Activated CD4-positive, alpha-beta T cell treated with anti-CD3 and anti-CD28 coated beads, Interleukin-2, Interleukin-4, amounts not matched to agents 100 ng/mL and 50 ng/mL, durations not matched to agents 16 hours and 8 hours (primary cell): ENCODE results near the gene RHCG.

Experiments
- DNase-seq: peaks from one replicate; pipeline ENCODE4 v3.0.0-alpha.2; 2020; ENCODE audit warnings: low spot score

The RHCG gene

DNA sequence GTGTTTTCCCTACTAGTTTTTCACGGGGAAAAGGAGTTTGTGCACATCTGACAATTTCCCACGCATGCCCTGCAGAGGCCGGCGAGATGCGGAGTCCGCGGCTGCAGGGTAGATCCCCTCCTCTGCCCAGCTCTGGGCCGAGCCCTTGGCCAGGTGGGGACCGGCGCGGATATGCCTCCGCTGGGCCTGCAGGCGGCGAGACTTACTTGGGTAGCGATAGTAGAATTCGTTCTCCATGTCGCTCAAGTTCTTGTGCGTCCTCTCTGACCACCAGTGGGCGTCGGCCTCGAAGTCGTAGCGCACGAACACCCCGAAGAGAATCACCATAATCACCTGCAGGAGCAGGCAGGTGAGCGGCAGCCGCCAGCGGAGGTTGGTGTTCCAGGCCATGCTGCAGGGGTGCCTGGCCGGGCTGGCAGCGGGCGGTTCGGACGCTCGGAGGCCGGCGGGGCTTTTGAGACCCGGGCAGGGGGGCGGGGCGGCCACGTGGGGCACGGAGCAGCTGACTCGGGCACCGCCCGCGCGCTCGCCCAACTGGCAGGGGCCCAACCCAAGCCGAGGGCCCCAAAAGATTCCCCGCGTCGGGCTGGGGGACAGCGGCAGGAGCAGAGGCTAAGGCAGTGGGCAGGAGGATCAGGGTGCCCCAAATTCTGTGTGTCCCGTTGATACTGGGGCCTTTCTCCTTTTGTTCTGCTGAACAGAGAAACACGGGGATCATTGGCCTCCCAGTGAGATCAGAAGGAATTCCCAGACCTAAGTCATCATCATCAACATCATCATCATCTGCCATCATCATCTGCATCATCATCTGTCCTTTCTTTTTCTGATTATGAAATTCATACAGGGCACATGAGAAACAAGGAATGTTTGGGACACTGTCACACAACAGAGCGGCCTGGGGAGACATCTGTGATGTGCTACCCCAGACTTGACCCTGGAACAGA is at the start of gene RHCG:
RHCG (minus strand) TSS at position 429 of the 944 bp plus-strand sequence; CDS start at position 390, 39 bp downstream.
- no peak for DNase-seq

DNA sequence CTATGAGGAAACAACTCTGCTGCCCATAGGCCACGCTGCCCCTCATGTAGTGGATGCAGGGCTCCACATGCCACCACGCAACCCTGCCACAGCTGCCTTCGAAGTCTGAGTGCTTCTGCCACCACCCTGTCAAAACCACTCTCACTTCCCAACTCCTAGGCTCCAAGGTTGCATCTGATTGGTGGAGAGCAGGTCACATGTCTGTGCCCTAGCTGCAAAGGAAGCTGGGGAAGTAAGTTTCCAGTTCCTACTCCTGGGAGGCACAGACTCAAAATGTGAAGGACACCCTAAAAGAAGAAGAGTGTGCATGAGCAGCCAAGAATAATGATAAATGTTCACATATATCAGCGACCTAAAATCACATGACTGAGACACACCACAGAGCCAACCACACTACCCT is 47.0 kb upstream of the RHCG start:
- no peak for DNase-seq

DNA sequence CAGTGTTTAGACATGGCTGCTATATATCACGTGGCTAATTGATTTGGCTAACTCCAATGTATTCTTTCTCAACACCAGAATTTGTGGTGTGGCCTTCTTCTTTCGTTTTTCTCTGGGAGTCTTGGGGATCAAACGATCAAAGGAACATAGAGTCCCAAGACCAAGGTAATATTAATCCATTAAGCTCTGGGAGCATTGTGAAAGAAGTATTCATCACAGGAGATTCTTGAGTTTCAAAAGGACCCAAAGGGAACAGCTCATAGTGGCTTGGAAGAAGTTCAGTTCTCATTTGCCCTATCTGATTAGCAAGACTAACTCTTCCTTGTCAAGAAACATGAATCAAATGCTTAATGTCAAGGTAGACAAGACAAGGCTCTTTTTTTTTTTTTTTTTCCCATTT is 46.0 kb upstream of the RHCG start:
- no peak for DNase-seq

DNA sequence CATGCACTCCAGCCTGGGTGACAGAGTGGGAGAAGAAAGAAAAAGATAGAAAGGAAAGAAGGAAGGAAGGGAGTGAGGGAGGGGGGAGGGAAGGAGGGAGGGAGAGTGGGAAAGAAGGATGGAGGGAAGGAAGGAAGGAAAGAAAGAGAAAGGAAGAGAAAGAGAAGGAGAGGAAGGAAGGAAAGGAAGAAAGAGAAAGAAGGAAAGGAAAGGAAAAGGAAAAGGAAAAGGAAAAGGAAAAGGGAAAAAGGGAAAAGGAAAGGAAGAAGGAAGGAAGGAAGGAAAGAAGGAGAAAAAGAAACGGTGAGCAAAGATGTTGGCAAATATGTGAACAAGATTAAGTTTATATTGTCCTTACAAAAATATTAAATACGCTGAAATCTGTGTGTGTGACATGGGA is 42.6 kb upstream of the RHCG start:
- no peak for DNase-seq

DNA sequence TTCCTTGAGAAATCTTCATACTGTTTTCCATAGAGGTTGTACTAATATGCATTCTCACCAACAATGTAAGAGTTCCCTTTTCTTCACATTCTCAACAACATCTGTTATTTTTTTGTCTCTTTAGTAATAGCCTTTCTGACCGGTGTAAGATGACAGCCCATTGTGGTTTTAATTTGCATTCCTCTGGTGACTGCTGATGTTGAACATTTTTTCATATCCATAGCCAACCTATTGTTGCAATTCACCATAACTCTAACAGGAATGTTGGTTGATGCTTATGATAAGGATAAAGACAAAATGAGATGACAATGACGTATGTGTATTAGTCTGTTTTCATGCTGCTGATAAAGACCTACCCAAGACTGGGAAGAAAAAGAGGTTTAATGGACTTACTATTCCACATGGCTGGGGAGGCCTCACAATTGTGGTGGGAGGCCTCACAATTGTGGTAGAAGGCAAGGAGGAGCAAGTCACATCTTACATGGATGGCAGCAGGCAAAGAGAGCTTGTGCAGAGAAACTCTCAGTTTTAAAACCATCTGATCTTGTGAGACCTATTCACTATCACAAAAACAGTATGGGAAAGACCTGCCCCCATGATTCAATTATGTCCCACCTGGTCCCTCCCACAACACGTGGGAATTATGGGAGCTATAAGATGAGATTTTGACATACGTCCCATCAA is 37.6 kb upstream of the RHCG start:
- no peak for DNase-seq

DNA sequence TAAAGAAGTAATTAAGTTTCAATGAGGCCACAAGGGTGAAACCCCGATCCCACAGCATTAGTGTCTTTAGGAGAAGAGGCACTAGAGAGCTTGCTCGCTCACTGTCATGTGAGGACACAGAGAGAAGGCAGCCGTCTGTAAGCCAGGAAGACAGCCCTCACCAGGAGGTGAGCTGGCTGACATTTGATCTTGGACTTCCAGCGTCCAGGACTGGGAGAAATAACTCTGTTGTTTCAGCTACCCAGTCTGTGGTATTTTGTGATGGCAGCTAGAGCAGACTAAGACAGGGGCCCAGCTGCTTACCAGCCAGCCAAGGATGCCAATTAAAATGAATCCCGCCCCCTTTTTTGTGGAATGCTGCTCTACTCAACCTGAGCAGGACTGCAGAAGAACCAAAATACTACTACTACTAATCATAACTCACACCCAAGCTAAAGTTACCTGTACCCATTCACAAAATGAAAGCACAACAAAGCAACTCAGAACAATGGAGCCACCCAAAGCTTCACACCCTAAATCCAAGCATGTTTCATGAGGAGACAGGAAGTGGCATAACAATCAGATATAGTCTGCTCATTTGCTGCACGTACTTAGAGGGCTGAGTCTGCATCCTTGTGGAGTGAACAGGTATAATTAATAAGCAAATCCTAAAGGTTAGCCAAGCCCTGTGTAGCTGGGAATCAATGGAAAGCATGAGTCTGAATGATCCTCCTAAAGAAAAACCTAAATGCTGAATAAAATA is 35.6 kb upstream of the RHCG start:
- no peak for DNase-seq

DNA sequence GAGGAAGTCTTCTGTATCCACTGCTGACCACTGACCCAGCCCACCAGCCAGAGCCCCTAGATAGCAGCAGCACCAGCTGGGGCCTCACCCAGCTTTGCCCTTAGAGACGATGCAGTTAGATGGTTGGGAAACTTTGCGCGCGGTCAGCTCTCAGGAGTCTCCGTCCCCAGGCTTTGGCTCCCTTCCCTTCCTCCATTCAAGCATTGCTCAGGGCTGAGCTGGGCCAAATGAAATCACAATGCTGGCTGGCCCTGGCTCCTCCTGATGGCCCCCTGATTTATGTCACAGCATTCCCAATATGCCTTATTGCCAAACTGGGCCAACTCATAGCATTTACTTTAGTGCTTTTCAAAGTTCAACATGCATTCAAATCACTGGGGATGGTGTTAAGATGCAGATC is 34.6 kb upstream of the RHCG start:
- DNase-seq: no peak

DNA sequence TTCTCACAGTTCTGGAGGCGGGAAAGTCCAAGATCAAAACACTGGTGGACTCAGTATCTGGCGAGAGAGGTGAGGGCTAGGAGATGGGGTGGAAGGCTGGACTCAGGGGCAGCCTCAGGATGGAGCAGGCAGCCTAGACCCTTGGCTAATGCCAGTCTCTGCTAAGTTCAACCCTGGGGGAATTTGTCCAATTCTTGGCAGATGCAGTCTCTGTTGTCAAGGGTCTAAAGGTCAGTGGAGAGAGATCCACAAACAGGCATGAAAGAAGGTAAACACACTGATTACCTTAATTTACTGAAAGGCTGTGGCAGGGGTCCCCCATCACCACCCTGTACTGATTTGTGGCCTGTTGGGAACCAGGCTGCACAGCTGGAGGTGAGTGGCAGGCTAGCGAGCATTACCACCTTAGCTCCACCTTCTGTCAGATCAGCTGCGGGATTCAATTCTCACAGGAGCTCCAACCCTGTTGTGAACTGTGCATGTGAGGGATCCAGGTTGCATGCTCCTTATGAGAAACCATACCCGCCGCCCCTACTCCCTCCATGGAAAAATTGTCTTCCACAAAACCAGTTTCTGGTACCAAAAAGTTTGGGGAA is 32.5 kb upstream of the RHCG start:
- DNase-seq: no peak

DNA sequence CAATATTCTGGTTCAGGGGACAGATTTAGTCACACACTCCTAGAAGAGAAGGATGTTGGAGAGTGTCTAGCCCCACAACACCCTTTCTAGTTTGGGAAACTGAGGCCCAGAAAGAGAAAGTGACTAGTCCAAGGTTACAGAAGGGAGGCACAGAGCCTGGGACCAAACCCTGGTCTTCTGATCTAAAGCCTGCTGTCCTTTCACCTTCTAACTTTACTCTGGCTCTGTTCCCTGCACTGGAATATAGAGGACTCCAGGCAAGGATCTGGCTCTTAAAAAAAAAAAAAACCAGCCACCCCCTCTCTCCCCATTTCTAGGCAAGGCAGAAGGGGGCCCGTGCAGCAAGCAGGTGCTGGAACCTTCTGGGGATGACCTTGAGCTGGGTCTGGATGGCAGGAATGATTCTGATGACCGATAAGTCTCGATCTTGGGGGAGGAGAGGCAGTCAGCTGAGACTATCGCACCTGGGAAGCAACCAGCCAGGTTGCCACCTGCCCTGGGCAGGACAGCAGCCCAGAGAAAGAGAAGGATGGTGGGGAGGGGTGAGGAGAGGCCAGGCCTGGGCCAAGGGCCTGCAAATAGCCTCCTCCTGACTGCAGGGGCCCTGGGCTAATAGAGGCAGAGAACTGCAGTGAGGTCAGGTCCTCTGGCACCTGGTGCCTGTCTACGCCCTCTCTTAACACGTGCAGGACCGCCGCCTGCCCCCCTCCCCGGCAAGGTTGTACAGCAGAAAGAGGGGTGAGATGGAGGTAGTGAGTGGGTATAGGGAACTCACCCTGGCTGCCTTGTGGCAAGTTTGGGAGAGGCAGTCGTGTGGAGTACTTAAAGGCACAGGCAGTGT is 30.4 kb upstream of the RHCG start:
- no peak for DNase-seq

DNA sequence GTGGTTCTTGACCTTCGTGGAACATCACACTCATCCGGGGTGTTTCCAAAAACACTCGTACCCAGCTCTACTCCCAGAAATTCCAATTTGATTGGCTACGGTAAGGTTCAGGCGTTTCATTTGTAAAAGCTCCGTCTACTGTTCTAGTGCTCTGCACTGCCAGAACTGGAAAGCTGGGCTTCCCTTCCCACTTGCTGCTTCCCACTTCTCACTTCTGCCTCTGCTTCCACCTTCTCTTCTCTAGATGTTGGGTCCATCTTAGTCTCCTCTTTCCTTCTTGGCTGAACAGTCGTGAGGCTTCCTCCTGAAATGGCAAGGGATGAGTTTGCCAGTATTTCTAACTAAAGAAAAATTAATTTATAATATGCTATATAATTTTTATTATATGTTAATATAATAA is 29.8 kb upstream of the RHCG start:
- no peak for DNase-seq

DNA sequence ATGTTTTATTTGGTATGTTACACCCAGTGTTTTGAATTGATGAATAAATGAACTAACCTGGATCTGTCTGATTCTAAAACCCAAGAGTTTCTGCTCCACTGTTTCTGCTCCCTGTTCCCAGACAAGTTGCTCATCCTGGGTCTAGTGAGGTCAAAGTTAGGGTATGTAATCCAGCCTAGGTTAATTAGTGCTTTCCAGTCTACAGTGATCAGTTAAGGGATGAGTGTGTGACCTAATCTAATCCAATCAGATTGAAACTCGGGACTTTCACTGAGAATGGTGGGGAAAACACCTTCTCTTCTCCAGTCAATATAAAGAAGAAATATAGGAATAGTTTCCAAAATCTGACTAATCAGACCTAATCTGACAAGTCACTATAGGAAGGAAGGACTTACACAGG is 27.8 kb upstream of the RHCG start:
- DNase-seq: no peak

DNA sequence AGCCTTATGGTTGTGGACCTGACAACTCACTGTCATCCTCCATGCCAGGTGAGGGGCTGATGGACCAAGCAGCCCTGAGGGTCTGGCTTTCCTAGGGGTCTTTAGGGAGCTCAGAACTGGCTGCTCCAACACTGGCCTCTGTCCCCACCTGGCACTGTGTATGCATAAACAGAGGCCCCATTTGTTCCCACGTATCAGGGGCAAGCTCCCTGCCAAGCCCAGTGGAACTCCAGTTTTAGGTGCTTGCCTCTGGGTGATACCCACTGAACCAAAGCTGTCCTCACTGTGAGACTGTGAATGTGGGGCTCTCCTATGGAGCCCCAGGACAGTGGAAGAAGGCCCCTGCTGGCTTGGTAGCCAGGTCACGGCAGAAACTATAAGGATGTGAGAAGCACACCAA is 26.7 kb upstream of the RHCG start:
- DNase-seq: no peak

DNA sequence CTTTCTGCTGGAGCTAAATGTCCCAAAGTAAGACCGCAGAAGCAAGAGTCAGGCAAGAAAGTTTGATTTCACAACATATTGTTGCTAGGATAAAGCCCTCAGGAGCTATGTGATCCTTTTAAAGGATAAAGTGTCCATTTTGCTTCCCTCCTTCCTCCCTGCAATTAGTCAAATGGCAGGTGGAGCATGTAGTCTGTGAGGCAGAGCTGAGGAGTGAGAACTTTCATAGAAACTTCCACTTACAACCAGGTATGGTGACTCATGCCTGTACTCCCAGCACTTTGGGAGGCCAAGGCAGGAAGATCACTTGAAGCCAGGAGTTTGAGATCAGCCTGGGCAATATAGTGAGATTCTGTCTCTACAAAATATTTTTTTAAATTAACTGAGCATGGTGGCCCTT is 25.2 kb upstream of the RHCG start:
- no peak for DNase-seq

DNA sequence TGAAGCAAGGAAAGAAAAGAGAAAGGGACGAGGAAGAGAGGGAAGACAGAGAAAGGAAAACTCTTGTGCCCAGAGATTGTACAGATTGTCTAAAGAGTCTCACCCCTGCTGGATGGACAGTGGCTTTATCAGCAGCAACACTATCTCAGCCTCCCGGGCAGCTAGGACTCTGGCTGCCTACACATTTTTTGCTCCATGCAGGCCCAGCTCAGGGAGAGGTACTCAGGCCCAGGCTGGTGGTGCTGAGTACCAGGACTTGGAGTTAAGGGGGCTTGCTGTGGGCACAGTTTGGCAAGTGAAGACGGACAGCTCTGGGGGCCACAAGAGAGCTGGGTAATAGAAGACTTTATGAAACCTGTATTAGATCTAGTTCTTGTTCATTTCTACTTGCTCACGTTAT is 19.1 kb upstream of the RHCG start:
- DNase-seq: no peak

DNA sequence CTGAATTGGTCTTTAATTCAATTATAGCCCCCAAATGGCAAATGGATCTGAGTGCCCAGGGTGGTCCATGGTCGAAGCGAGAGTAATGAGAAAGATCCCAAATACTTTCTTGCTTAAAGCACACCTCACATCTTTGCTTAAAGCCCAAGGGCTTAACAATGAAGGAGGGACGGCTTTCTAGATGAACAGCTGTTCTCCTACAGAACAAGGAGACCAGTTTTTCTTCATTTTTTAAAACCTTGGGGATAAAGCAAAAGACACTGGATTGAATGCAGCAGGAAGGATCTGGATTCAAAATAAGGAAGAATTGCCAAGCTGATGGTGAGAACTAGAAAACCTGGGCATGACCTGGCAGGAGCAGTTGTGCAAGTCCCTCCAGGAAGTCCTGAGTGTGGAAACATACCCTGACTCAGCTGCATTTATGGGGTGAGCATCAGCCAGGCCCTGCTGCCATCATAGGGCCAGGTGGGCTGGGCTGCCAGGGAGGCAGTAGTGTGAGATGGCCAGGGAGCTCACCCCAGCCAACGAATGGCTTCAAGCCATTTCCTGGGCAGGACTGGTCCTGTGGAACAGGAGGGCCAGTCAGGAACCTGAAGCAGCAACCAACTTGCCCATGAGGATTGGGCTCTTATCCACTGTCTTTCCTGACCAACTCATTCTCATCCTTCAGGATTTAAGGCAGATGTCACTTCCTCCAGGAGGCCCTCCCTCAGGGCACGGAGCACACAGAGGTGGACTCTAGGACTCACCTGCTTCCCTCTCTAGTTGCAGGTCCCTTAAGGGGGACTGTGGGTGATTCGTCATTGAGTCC is 18.4 kb upstream of the RHCG start:
- DNase-seq: no peak

DNA sequence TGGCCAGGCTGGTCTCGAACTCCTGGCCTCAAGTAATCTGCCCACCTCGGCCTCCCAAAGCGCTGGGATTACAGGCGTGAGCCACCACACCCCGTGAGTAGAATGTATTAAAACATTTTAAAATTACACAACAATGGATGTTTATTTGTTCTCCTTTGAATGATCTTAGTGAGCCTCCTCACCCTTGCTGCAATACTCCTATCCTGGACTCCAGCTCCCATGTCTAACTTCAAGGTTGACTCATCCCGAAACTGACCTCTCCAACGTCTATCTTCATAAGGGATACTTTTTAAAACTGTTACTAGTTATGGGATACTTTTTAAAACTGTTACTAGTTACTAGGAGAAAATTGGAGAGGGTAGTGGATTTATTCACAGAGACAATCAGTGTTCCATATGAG is 17.8 kb upstream of the RHCG start:
- DNase-seq: no peak

DNA sequence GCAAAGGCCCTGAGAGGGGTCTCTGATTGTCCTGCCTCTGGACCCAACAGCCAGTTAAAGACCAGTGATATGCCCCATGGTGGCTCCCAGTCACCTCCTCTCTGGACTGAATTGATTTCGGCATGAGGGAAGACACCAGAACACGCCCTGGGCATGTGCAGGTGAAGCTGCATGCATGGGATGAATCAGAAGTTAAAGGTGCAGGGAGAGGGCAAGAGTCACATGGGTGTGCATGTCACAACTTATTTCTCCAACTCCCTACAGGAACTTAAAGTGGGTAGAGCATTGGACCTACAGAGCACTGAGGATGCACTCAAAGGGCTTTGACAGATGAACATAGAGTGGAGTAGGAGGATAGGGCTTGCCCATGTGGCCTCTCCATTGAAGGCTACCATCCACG is 16.9 kb upstream of the RHCG start:
- no peak for DNase-seq

DNA sequence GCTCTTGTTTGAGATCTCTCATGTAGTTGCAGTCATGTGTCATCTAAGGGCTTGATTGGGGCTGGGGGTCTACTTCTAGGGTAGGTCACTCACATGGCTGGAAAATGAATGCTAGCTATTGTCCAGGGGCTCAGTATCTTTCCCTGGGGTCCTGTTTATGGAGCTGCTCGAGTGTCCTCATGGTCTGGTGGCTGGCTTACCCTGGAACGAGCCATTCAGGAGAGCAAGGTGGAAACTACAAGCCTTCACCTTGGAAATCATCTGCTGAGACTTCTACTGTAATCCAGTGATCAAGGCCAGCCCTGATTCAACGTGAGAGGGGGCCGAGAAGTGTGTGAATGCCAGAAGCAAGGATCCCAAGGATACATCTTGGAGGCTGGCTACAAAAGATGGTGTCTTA is 16.2 kb upstream of the RHCG start:
- no peak for DNase-seq

DNA sequence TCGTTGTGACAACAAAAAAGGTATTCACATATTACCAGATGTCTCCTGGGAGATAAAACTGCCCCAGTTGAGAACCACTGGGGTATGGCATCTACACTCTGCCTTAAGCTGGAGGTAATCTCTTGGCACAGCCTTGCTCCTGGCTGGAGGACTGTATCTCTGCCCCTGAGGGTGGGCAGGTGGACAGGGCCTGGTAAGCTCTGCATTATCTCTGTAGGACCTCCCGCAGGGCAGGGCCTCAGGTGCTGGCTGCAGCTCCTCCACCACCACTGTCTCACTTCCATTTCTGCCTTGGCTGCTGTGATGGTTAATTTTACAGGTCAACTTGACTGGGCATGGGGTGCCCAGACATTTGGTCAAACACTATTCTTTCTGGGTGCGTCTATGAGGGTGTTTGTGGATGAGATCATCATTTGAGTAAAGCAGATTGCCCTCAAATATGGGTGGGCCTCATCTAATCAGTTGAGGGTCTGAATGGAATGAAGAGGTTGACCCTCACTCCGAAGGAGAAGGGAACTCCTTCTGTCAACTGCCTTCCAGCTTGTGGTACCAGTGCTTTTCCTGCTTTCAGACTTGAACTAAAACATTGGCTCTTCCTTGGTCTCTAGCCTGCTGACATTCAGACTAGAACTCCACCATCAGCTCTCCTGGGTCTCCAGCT is 9.8 kb upstream of the RHCG start:
- no peak for DNase-seq

DNA sequence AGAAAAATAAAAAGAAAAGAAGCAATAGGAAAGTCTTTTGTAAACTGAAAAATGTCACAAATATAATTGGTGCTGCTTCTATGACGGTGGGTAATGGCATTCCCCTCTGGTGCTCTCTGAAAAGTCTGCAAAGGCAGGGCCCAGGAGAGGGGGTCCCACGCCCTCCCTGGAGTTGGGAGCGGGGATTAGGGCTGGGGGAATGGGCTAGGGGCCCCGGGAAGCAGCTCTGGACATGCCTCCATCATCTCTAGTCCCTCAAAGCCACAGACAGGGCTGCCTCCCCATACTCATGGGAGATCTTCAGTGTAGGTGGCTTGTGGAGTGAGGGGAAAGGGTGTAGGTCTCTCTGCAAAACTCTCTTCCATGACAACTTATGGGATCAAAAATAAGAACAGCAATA is 7.8 kb upstream of the RHCG start:
- no peak for DNase-seq
